ENCODE data around the gene ZNF569.
A peak's percentile ranks its signal among the peaks of the same experiment; 100 is the strongest.
"Not testable (repeated sequence)": the region's sequence is repeated elsewhere in the genome, so short reads cannot be mapped to it uniquely, and the experiment has no call there.

Gene ZNF569

GRCh38 chr19:37391399-37391798 is 75.8 kb downstream of the ZNF569 start:
- DNase-seq = not testable (repeated sequence)

GRCh38 chr19:37389234-37389633 is 78.0 kb downstream of the ZNF569 start:
- DNase-seq = no peak

GRCh38 chr19:37370880-37371661 is 96.2 kb downstream of the ZNF569 start, which contains the start of gene ZNF527:
ZNF527 (plus strand) TSS chr19:37371099; CDS start chr19:37374199, 3,100 bp downstream.
- peak; percentile 94 to 97 for DNase-seq

- DNase-seq = not testable (repeated sequence)
Observed at GRCh38 chr19:37370386-37370879, 96.8 kb downstream of the ZNF569 start.

- DNase-seq = no peak
Observed at GRCh38 chr19:37362733-37363132, 104.5 kb downstream of the ZNF569 start.

GRCh38 chr19:37361994-37362393 is 105.2 kb downstream of the ZNF569 start:
- no peak for DNase-seq
